T-cell (primary cell): ENCODE measurements around the gene LMOD3. TPM values are rescaled to one million over a fixed set of nuclear protein-coding genes. Genes with fewer than 3 reads are reported as not detected.

Experiments used
- ATAC-seq, 4 experiments: fragments of 200-7000 bp in 3 of 4; fragments of 150-1000 bp in 1 of 4; cut with Tn5 transposase; replicated peaks in 1 of 4; 1 replicate in 3 of 4; 2 replicates in 1 of 4; pipeline ENCODE4 v1.10.0; 2021; ENCODE audit warnings: moderate library complexity in 3 of 4, mild to moderate bottlenecking in 2 of 4, moderate number of reproducible peaks in 1 of 4
- CTCF ChIA-PET, 2 donors: fragments of 300-600 bp; sonication (Branson Sonifier 250); formaldehyde crosslinking; loops; one replicate each; lab custom pipeline; 2022; ENCODE audit warnings: antibody characterized with exemption in 2 of 2; lab: Charles Lee
- POLR2A ChIA-PET, 2 donors: fragments of 300-600 bp; sonication (Branson Sonifier 250); formaldehyde crosslinking; loops; one replicate each; lab custom pipeline; 2022; ENCODE audit warnings: antibody characterized with exemption in 2 of 2; lab: Charles Lee
- DNase-seq, 35 experiments: peaks; one replicate each; pipeline versions ENCODE4 v3.0.0 to v3.0.0-alpha.2; 2013 to 2023
- H3K27ac ChIP-seq: one replicate; pipeline ENCODE4 v1.5.1; 2013; ENCODE audit warnings: low read length
- H3K27me3 ChIP-seq, 2 experiments: replicated peaks in 1 of 2; 1 replicate in 1 of 2; 2 replicates in 1 of 2; pipeline versions ENCODE4 v1.6.1 to v1.7.0; 2013; ENCODE audit warnings: low read length in 1 of 2, mixed read lengths in 1 of 2; ENCODE audit not compliant: control insufficient read depth in 2 of 2, insufficient read depth in 2 of 2; ENCODE audit errors: extremely low read depth in 1 of 2
- H3K36me3 ChIP-seq, 2 donors: 1 replicate in 1 of 2; 2 replicates in 1 of 2; pipeline versions ENCODE4 v1.6.1 to v1.7.0; 2013; ENCODE audit warnings: low read length in 1 of 2; ENCODE audit not compliant: control insufficient read depth in 2 of 2, insufficient read depth in 1 of 2; ENCODE audit errors: extremely low read depth in 1 of 2
- H3K4me1 ChIP-seq, 2 experiments: 1 replicate in 1 of 2; 2 replicates in 1 of 2; pipeline versions ENCODE4 v1.6.1 to v1.7.0; 2013; ENCODE audit warnings: low read length in 2 of 2, mixed read lengths in 1 of 2; ENCODE audit not compliant: insufficient read depth in 2 of 2, control insufficient read depth in 1 of 2; ENCODE audit errors: extremely low read depth in 1 of 2
- H3K4me3 ChIP-seq, 2 donors: 1 replicate in 1 of 2; 2 replicates in 1 of 2; pipeline versions ENCODE4 v1.5.1 to v1.7.0; 2013; ENCODE audit warnings: mild to moderate bottlenecking in 2 of 2, low read length in 1 of 2, moderate library complexity in 1 of 2; ENCODE audit not compliant: control insufficient read depth in 1 of 2; ENCODE audit errors: extremely low read depth in 1 of 2
- H3K9me3 ChIP-seq: 2 replicates; pipeline ENCODE4 v1.7.0; 2013
- H3K27ac Mint-ChIP-seq, 2 donors: one replicate each; pipeline ENCODE4 v1.8.0; 2020 to 2021; ENCODE audit warnings: mild to moderate bottlenecking in 2 of 2, mixed read lengths in 2 of 2
- H3K27me3 Mint-ChIP-seq, 2 donors: one replicate each; pipeline ENCODE4 v1.8.0; 2021 to 2022; ENCODE audit warnings: mixed read lengths in 2 of 2
- H3K36me3 Mint-ChIP-seq: one replicate; pipeline ENCODE4 v1.8.0; 2021; ENCODE audit warnings: mixed read lengths
- H3K4me1 Mint-ChIP-seq, 3 donors: one replicate each; pipeline ENCODE4 v1.8.0; 2020 to 2022; ENCODE audit warnings: mixed read lengths in 3 of 3, mild to moderate bottlenecking in 1 of 3
- H3K4me3 Mint-ChIP-seq, 3 donors: one replicate each; pipeline ENCODE4 v1.8.0; 2020 to 2022; ENCODE audit warnings: mild to moderate bottlenecking in 3 of 3, mixed read lengths in 3 of 3, moderate library complexity in 3 of 3
- H3K9me3 Mint-ChIP-seq, 3 donors: one replicate each; pipeline ENCODE4 v1.8.0; 2020 to 2022; ENCODE audit warnings: mixed read lengths in 3 of 3
- WGBS: methylation state at CpG from one replicate; pipeline ENCODE4 v1.1.5; 2013; ENCODE audit warnings: missing lambda C conversion rate; ENCODE audit not compliant: insufficient coverage; 5-methylcytosine and 5-hydroxymethylcytosine counted together
- total RNA-seq, 35 experiments: library from RNA in 6 of 35; stranded (reverse) in 6 of 35; fragments of 120-200 nt in 1 of 35; gene quantifications; one replicate each; pipeline versions ENCODE4 v1.2.1 to v1.2.4 and lab custom pipeline; 2013 to 2026

LMOD3 gene
- total RNA-seq, 5 donors from 2014 or later (not counting 1 experiment from before 2014, with no cell fraction given) = not detected

- WGBS = 0% methylated on average over 22 of the region's 32 CpGs
- peak within 1 kb of the TSS; percentile 87 to 95 (median 90) for H3K4me3 Mint-ChIP-seq
- peaks cover 56 to 67% of the 10 kb centered on the region in 2 experiments for H3K4me1 ChIP-seq
Measured at GRCh38 chr3:69084326-69085167, 37.8 kb downstream of the LMOD3 start, which contains the start of gene ARL6IP5. TSS of gene ARL6IP5 (plus strand) at chr3:69084937. CDS start at chr3:69085048, 111 bp downstream.

DNA sequence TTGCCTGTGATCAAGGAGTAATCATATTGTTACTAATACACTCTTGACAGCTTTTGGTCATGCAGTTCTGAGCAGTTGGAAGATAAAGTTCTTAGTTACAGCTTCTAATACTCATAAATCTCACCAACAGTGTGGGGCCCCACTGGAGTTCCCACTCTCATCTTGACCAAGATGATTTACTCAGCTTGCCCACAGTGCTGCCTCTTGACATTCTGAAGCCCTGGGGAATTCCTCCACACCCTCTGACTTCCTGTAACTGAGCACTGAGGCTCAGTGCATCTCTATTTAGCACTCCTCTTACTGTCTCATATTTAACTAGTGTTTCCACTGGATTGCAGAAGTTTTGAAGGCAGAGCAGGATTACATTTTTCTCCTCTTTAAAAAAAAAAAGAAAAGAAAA, 39.6 kb downstream of the LMOD3 start:
- Histone ChIP-seq H3K9me3 (no peaks in the 10 kb centered on the region), H3K36me3 (no peaks in the 10 kb centered on the region), H3K27me3 (no peaks in the 10 kb centered on the region), H3K4me1 (peaks cover 52 to 61% of the 10 kb centered on the region in 2 experiments), H3K4me3 (peak overlapping the region in 1 of 2 donors; percentile 47), H3K27ac (peak overlapping the region; percentile 90)
- ChIA-PET CTCF (interaction anchor here in 1 of 2 donors (0.6 to 1.1 kb wide), 6 partner anchors 11 to 38 kb away, joined by 3 to 4 read pairs (median 3); partner anchors contain the start of gene TMF1), POLR2A (interaction anchor here (0.6 to 1.0 kb wide), 4 partner anchors 9 to 1486 kb away, joined by 3 to 19 read pairs (median 12); no protein-coding TSS in a partner anchor)
- no peaks in the 10 kb centered on the region for H3K9me3 Mint-ChIP-seq
- peaks cover 4% of the 10 kb centered on the region for H3K36me3 Mint-ChIP-seq
- H3K27ac Mint-ChIP-seq = peak overlapping the region; percentile 98 to 99
- DNase-seq (peak in 28 of 35 experiments; percentile 19 to 85 (median 47)), ATAC-seq (peak in 2 of 4 experiments; percentile 7 to 41)
- no peaks in the 10 kb centered on the region for H3K27me3 Mint-ChIP-seq
- H3K4me3 Mint-ChIP-seq = peak overlapping the region; percentile 50 to 90 (median 65)
- H3K4me1 Mint-ChIP-seq = peaks cover 67 to 78% (median 73%) of the 10 kb centered on the region in 3 donors

More at GRCh38 chr3:69084326-69085167, 37.8 kb downstream of the LMOD3 start, which contains the start of gene ARL6IP5:
- Mint-ChIP-seq H3K27ac (peak within 1 kb of the TSS; percentile 98 to 99), H3K4me1 (peaks cover 69 to 77% (median 73%) of the 10 kb centered on the region in 3 donors), H3K36me3 (peaks cover 6% of the 10 kb centered on the region), H3K27me3 (no peaks in the 10 kb centered on the region), H3K9me3 (no peaks in the 10 kb centered on the region)
- DNase-seq (peak; percentile 73 to 95 (median 90)), ATAC-seq (peak; percentile 73 to 80 (median 75))
- Histone ChIP-seq H3K27me3 (no peaks in the 10 kb centered on the region), H3K4me3 (peak within 1 kb of the TSS; percentile 85 to 100), H3K36me3 (no peaks in the 10 kb centered on the region), H3K9me3 (no peaks in the 10 kb centered on the region), H3K27ac (peak within 1 kb of the TSS; percentile 90)
- ChIA-PET CTCF (interaction anchor here (0.6 to 1.3 kb wide), 7 partner anchors 7 to 32 kb away, joined by 3 to 5 read pairs (median 4); partner anchors contain the start of gene TMF1 (in 1 of the 2)), POLR2A (interaction anchor here (0.5 to 2.1 kb wide), 3 partner anchors 16 to 69 kb away, joined by 5 to 11 read pairs (median 9); partner anchors contain the start of gene TMF1 (in 1 of the 2))

GRCh38 chr3:69082361-69082760, 40.0 kb downstream of the LMOD3 start:
- H3K27me3 Mint-ChIP-seq = no peaks in the 10 kb centered on the region

GRCh38 chr3:69081583-69082262, 40.7 kb downstream of the LMOD3 start:
- no peak for ATAC-seq
- Histone ChIP-seq H3K4me1 (peaks cover 46 to 59% of the 10 kb centered on the region in 2 experiments), H3K9me3 (no peaks in the 10 kb centered on the region), H3K4me3 (no peak overlapping the region), H3K27ac (peak overlapping the region; percentile 90), H3K27me3 (no peaks in the 10 kb centered on the region), H3K36me3 (peaks cover 0 to 2% of the 10 kb centered on the region in 2 donors)
- peak in 1 of 35 experiments; percentile 34 for DNase-seq
- ChIA-PET POLR2A (interaction anchor here (0.6 to 1.4 kb wide), 7 partner anchors 8 to 29 kb away, joined by 3 to 19 read pairs (median 3); partner anchors contain the start of gene TMF1 (in 1 of the 2)), CTCF (interaction anchor here in 1 of 2 donors (0.6 to 1.5 kb wide), 4 partner anchors 10 to 43 kb away, joined by 3 to 4 read pairs (median 4); partner anchors contain the start of gene TMF1)
- H3K4me3 Mint-ChIP-seq = peak overlapping the region in 2 of 3 donors; percentile 37 to 90
- no peaks in the 10 kb centered on the region for H3K9me3 Mint-ChIP-seq
- H3K27ac Mint-ChIP-seq = peak overlapping the region; percentile 98 to 99
- peaks cover 6% of the 10 kb centered on the region for H3K36me3 Mint-ChIP-seq
- peaks cover 67 to 77% (median 76%) of the 10 kb centered on the region in 3 donors for H3K4me1 Mint-ChIP-seq
- no peaks in the 10 kb centered on the region for H3K27me3 Mint-ChIP-seq
- WGBS = 50% methylated on average over 2 of the region's 5 CpGs

More at GRCh38 chr3:69082361-69082760, 40.0 kb downstream of the LMOD3 start:
- no peaks in the 10 kb centered on the region for H3K27me3 ChIP-seq
- DNase-seq (no peak), ATAC-seq (no peak)
- Mint-ChIP-seq H3K4me3 (peak overlapping the region in 1 of 3 donors; percentile 90), H3K4me1 (peaks cover 67 to 78% (median 77%) of the 10 kb centered on the region in 3 donors), H3K9me3 (no peaks in the 10 kb centered on the region), H3K27ac (peak overlapping the region; percentile 98 to 99), H3K36me3 (peaks cover 6% of the 10 kb centered on the region)
- H3K9me3 ChIP-seq = no peaks in the 10 kb centered on the region
- peaks cover 0 to 2% of the 10 kb centered on the region in 2 donors for H3K36me3 ChIP-seq
- H3K4me3 ChIP-seq = no peak overlapping the region
- POLR2A ChIA-PET = interaction anchor here (0.8 to 1.0 kb wide), 3 partner anchors 9 to 19 kb away, joined by 11 to 19 read pairs (median 13); no protein-coding TSS in a partner anchor
- H3K27ac ChIP-seq = peak overlapping the region; percentile 90
- CTCF ChIA-PET = interaction anchor here in 1 of 2 donors (0.6 to 1.0 kb wide), 6 partner anchors 9 to 43 kb away, joined by 3 to 4 read pairs (median 3); partner anchors contain the start of gene TMF1
- no CpG with 5 or more reads among the region's 2 CpGs for WGBS
- peaks cover 52 to 57% of the 10 kb centered on the region in 2 experiments for H3K4me1 ChIP-seq

DNA sequence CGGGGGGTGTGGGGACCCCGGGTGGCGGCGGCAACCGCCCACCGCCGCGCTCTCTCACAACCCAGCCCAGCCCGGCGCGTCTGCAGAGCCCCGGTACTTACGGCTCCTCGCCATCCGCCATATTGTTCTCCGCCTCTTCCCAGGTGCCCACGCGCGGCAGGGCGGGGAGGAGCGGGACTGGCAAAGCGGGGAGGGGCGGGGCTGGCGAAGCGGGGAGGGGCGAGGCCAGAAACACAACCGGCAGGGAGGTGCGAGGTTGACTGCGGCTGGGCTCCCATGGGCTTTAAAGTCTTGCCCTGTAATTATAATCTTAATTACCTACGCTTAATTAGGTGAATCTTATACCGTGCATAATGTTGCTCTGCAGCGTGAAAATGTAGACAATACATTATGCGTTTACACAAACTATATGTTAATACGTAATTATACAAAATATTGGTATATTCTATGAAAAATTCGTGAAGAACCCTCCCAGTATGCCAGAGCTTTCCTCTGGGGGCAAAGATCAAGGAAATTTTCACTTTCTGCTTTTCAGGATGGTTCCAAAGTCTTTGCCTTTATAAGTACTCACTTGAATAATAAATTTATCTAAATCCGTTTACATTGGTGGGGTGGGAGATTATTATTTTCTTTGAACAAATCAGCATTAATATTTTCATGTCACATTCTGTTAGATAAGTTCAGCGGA, 42.0 kb downstream of the LMOD3 start, which contains the start of gene UBA3:
UBA3 (minus strand) TSS at position 133 of the 688 bp plus-strand sequence; CDS start at position 121, 12 bp downstream.
- peak within 1 kb of the TSS; percentile 48 to 75 for H3K4me3 ChIP-seq
- ChIA-PET CTCF (interaction anchor here in 1 of 2 donors (0.6 to 1.5 kb wide), 2 partner anchors 14 kb away, joined by 4 read pairs; no protein-coding TSS in a partner anchor), POLR2A (interaction anchor here in 1 of 2 donors (1.4 to 1.9 kb wide), 2 partner anchors 10 to 11 kb away, joined by 3 to 12 read pairs; no protein-coding TSS in a partner anchor)
- no peaks in the 10 kb centered on the region for H3K27me3 ChIP-seq
- ATAC-seq (peak; percentile 74 to 84 (median 79)), DNase-seq (peak; percentile 81 to 95 (median 92))
- H3K27ac ChIP-seq = peak within 1 kb of the TSS; percentile 42
- H3K36me3 Mint-ChIP-seq = peaks cover 3% of the 10 kb centered on the region
- H3K36me3 ChIP-seq = peaks cover 0 to 2% of the 10 kb centered on the region in 2 donors
- peak within 1 kb of the TSS; percentile 83 to 90 (median 84) for H3K4me3 Mint-ChIP-seq
- WGBS = 0% methylated on average over 15 of the region's 37 CpGs
- H3K4me1 Mint-ChIP-seq = peaks cover 70 to 73% (median 70%) of the 10 kb centered on the region in 3 donors
- H3K27ac Mint-ChIP-seq = peak within 1 kb of the TSS; percentile 98 to 99
- H3K9me3 ChIP-seq = no peaks in the 10 kb centered on the region
- no peaks in the 10 kb centered on the region for H3K27me3 Mint-ChIP-seq
- no peaks in the 10 kb centered on the region for H3K9me3 Mint-ChIP-seq
- H3K4me1 ChIP-seq = peaks cover 41 to 57% of the 10 kb centered on the region in 2 experiments
